Esophagus muscularis mucosa (tissue), 4 donors: ENCODE results near the gene SEC14L1. TPM values are rescaled to one million over a fixed set of nuclear protein-coding genes. Genes with fewer than 3 reads are reported as not detected.

ENCODE experiments used
- DNase-seq: peaks from one replicate; pipeline ENCODE4 v3.0.0-alpha.2; 2017; ENCODE audit errors: extremely low spot score
- H3K27ac ChIP-seq, 4 donors: fragments of 200-600 bp; sonication (generic); replicated peaks in 1 of 4; 1 replicate in 3 of 4; 2 replicates in 1 of 4; pipeline ENCODE4 v1.5.1; 2016 to 2019; ENCODE audit warnings: mild to moderate bottlenecking in 1 of 4
- H3K27me3 ChIP-seq, 4 donors: fragments of 200-600 bp; sonication (generic); one replicate each; pipeline versions ENCODE4 v1.5.1 to v1.6.0; 2016 to 2019
- H3K36me3 ChIP-seq, 4 donors: fragments of 200-600 bp; sonication (generic); one replicate each; pipeline ENCODE4 v1.5.1; 2016 to 2019
- H3K4me1 ChIP-seq, 4 donors: fragments of 200-600 bp; sonication (generic); one replicate each; pipeline ENCODE4 v1.5.1; 2016 to 2019
- H3K4me3 ChIP-seq, 4 donors: fragments of 200-600 bp; sonication (generic); 1 replicate in 2 of 4; 2 replicates in 2 of 4; pipeline ENCODE4 v1.5.1; 2016 to 2019; ENCODE audit warnings: mild to moderate bottlenecking in 4 of 4, moderate library complexity in 1 of 4
- H3K9me3 ChIP-seq, 4 donors: fragments of 200-600 bp; sonication (generic); 1 replicate in 3 of 4; 2 replicates in 1 of 4; pipeline ENCODE4 v1.5.1; 2016 to 2019
- CTCF ChIP-seq, 3 experiments: fragments of 200-600 bp in 2 of 3; fragments of 450-650 bp in 1 of 3; sonication (generic) in 2 of 3; IDR thresholded peaks; one replicate each; pipeline ENCODE4 v1.5.1; 2017 to 2019; ENCODE audit warnings: antibody characterized with exemption in 3 of 3, mild to moderate bottlenecking in 2 of 3, moderate library complexity in 1 of 3
- EP300 ChIP-seq: sonication (generic); formaldehyde crosslinking; IDR thresholded peaks from one replicate; pipeline ENCODE4 v1.6.1; 2017; ENCODE audit warnings: antibody characterized with exemption
- POLR2A ChIP-seq: fragments of 450-650 bp; IDR thresholded peaks from one replicate; pipeline ENCODE4 v1.6.1; 2017; ENCODE audit warnings: antibody characterized with exemption, moderate library complexity, mild to moderate bottlenecking, low read depth
- POLR2AphosphoS5 ChIP-seq, 2 donors: sonication (generic); formaldehyde crosslinking; IDR thresholded peaks; one replicate each; pipeline ENCODE4 v1.6.1; 2017; ENCODE audit warnings: antibody characterized with exemption in 2 of 2
- WGBS: methylation state at CpG from one replicate; pipeline ENCODE4 v1.1.5; 2018; 5-methylcytosine and 5-hydroxymethylcytosine counted together
- intact Hi-C: fragments of 100-400 bp; cut with DNase I; formaldehyde crosslinking; loops from one replicate; pipeline ENCODE4 v1.15.1; 2023
- total RNA-seq, 4 donors: library from RNA; depleted of rRNA; stranded (reverse); fragments of >200 nt; gene quantifications; one replicate each; pipeline versions ENCODE4 v1.1.0 to v1.2.1, GENCODE V29; 2016

SEC14L1 gene
- total RNA-seq, 4 donors from 2014 or later: 40.7 to 96.4 (median 64.4) TPM

GRCh38 chr17:77141846-77142449 lies 1.2 kb downstream of the SEC14L1 start:
- DNase-seq: no peak
- Histone ChIP-seq H3K4me3 (peak overlapping the region; percentile 90 to 99 (median 97)), H3K4me1 (peaks cover 21 to 60% (median 49%) of the 10 kb centered on the region in 4 donors), H3K36me3 (peaks cover 6 to 43% (median 23%) of the 10 kb centered on the region in 4 donors), H3K27ac (peak overlapping the region; percentile 92 to 96 (median 96)), H3K9me3 (no peaks in the 10 kb centered on the region), H3K27me3 (no peaks in the 10 kb centered on the region)
- WGBS: 56% methylated on average over 9 of the region's 9 CpGs
- intact Hi-C loops: loop anchor here (2.0 kb wide), 1 partner anchor 45 kb away; no protein-coding TSS in a partner anchor
- TF ChIP-seq POLR2A (no peak), CTCF (IDR thresholded peaks at IDR 0.05) (no peak), POLR2AphosphoS5 (IDR thresholded peaks at IDR 0.05) (no peak), EP300 (no peak)

- Histone ChIP-seq H3K4me3 (peak overlapping the region; percentile 90 to 99 (median 97)), H3K36me3 (peaks cover 6 to 44% (median 29%) of the 10 kb centered on the region in 4 donors), H3K9me3 (no peaks in the 10 kb centered on the region), H3K4me1 (peaks cover 21 to 61% (median 53%) of the 10 kb centered on the region in 4 donors), H3K27me3 (no peaks in the 10 kb centered on the region), H3K27ac (peak overlapping the region; percentile 40 to 96 (median 86))
- 87% methylated on average over 8 of the region's 8 CpGs for WGBS
- no peak for TF ChIP-seq EP300
- TF ChIP-seq POLR2A: no peak
- no peak for TF ChIP-seq CTCF (IDR thresholded peaks at IDR 0.05)
- TF ChIP-seq POLR2AphosphoS5 (IDR thresholded peaks at IDR 0.05): no peak
- no peak for DNase-seq
- intact Hi-C loops: no loop called here
These were observed 1.9 kb downstream of the SEC14L1 start for GRCh38 chr17:77142689-77143088.

- Histone ChIP-seq H3K9me3 (no peaks in the 10 kb centered on the region), H3K4me1 (peaks cover 24 to 67% (median 58%) of the 10 kb centered on the region in 4 donors), H3K4me3 (peak overlapping the region; percentile 90 to 99 (median 97)), H3K36me3 (peaks cover 6 to 50% (median 34%) of the 10 kb centered on the region in 4 donors), H3K27ac (peak overlapping the region; percentile 43 to 96 (median 86)), H3K27me3 (no peaks in the 10 kb centered on the region)
- DNase-seq: no peak
- intact Hi-C loops: no loop called here
- no peak for TF ChIP-seq POLR2AphosphoS5 (IDR thresholded peaks at IDR 0.05)
- TF ChIP-seq POLR2A: no peak
- TF ChIP-seq EP300: no peak
- TF ChIP-seq CTCF (IDR thresholded peaks at IDR 0.05): no peak
- 57% methylated on average over 1 of the region's 1 CpG for WGBS
These were observed 2.5 kb downstream of the SEC14L1 start for GRCh38 chr17:77143306-77143705.

- no peak for DNase-seq
- TF ChIP-seq EP300: no peak
- TF ChIP-seq POLR2AphosphoS5 (IDR thresholded peaks at IDR 0.05): no peak
- no peak for TF ChIP-seq CTCF (IDR thresholded peaks at IDR 0.05)
- TF ChIP-seq POLR2A: no peak
- H3K4me1 ChIP-seq: peaks cover 33 to 75% (median 66%) of the 10 kb centered on the region in 4 donors
- H3K36me3 ChIP-seq: peaks cover 6 to 59% (median 41%) of the 10 kb centered on the region in 4 donors
- H3K9me3 ChIP-seq: no peaks in the 10 kb centered on the region
- peak overlapping the region; percentile 79 to 96 (median 86) for H3K27ac ChIP-seq
- H3K4me3 ChIP-seq: peak overlapping the region; percentile 23 to 99 (median 93)
- 88% methylated on average over 4 of the region's 4 CpGs for WGBS
- no peaks in the 10 kb centered on the region for H3K27me3 ChIP-seq
- intact Hi-C loops: no loop called here
These were observed 3.5 kb downstream of the SEC14L1 start for GRCh38 chr17:77144227-77144626.

- no peak for DNase-seq
- Histone ChIP-seq H3K4me3 (peak overlapping the region; percentile 18 to 96 (median 22)), H3K36me3 (peaks cover 8 to 69% (median 44%) of the 10 kb centered on the region in 4 donors), H3K27me3 (no peaks in the 10 kb centered on the region), H3K4me1 (peaks cover 27 to 75% (median 64%) of the 10 kb centered on the region in 4 donors), H3K9me3 (no peaks in the 10 kb centered on the region), H3K27ac (peak overlapping the region; percentile 79 to 96 (median 86))
- intact Hi-C loops: no loop called here
- 85% methylated on average over 3 of the region's 3 CpGs for WGBS
- no peak for TF ChIP-seq EP300
- TF ChIP-seq POLR2AphosphoS5 (IDR thresholded peaks at IDR 0.05): no peak
- TF ChIP-seq CTCF (IDR thresholded peaks at IDR 0.05): no peak
- TF ChIP-seq POLR2A: no peak
These were observed 4.4 kb downstream of the SEC14L1 start for GRCh38 chr17:77145224-77145611.
